DND-41 (cell line): Measurements from ENCODE around the gene CD1E.
A peak's percentile ranks its signal among the peaks of the same experiment; 100 is the strongest.

Source experiments
- ATAC-seq: fragments of 200-7000 bp; cut with Tn5 transposase; 3 replicates; pipeline ENCODE4 v1.9.1; 2021; ENCODE audit warnings: low read depth; ENCODE audit not compliant: insufficient read depth
- DNase-seq: peaks from one replicate; pipeline ENCODE4 v3.0.0-alpha.2; 2020
- H2AFZ ChIP-seq: 2 replicates; pipeline ENCODE4 v1.6.0; 2012; ENCODE audit warnings: low read depth, low read length
- H3K27ac ChIP-seq: 2 replicates; pipeline ENCODE4 v1.5.1; 2012; ENCODE audit warnings: low read length, inconsistent platforms
- H3K27me3 ChIP-seq: fragments of 200-600 bp; sonication (generic); 2 replicates; pipeline ENCODE4 v1.6.0; 2012; ENCODE audit warnings: low read length, mild to moderate bottlenecking, inconsistent platforms; ENCODE audit not compliant: insufficient read depth, poor library complexity
- H3K36me3 ChIP-seq: 2 replicates; pipeline ENCODE4 v1.5.1; 2012; ENCODE audit warnings: low read length, inconsistent platforms; ENCODE audit not compliant: insufficient read depth
- H3K4me1 ChIP-seq: 2 replicates; pipeline ENCODE4 v1.5.1; 2012; ENCODE audit warnings: mild to moderate bottlenecking, low read length; ENCODE audit not compliant: insufficient read depth
- H3K4me2 ChIP-seq: 2 replicates; pipeline ENCODE4 v1.6.0; 2012; ENCODE audit warnings: mild to moderate bottlenecking, moderate library complexity, low read length, inconsistent platforms; ENCODE audit not compliant: insufficient read depth
- H3K4me3 ChIP-seq, 2 experiments: fragments of 200-600 bp in 1 of 2; shearing (Covaris generic) in 1 of 2; 2 replicates each; pipeline ENCODE4 v1.5.1; 2012 to 2016; ENCODE audit warnings: inconsistent platforms in 2 of 2, low read length in 2 of 2, mild to moderate bottlenecking in 2 of 2, low read depth in 1 of 2, moderate library complexity in 1 of 2
- H3K79me2 ChIP-seq: 2 replicates; pipeline ENCODE4 v1.6.0; 2012; ENCODE audit warnings: low read length, inconsistent platforms; ENCODE audit not compliant: insufficient read depth
- H3K9ac ChIP-seq: 2 replicates; pipeline ENCODE4 v1.6.0; 2012; ENCODE audit warnings: low read depth, mild to moderate bottlenecking, inconsistent platforms, low read length, moderate library complexity
- H3K9me3 ChIP-seq: 2 replicates; pipeline ENCODE4 v1.5.1; 2012; ENCODE audit warnings: low read length, moderate library complexity, mild to moderate bottlenecking, inconsistent platforms; ENCODE audit not compliant: insufficient read depth, severe bottlenecking
- H4K20me1 ChIP-seq: 2 replicates; pipeline ENCODE4 v1.6.0; 2012; ENCODE audit warnings: low read length; ENCODE audit not compliant: insufficient read depth
- CTCF ChIP-seq: IDR thresholded peaks from 2 replicates; pipeline ENCODE4 v1.5.1; 2012; ENCODE audit warnings: borderline replicate concordance, low read length, moderate library complexity, mild to moderate bottlenecking; ENCODE audit not compliant: poor library complexity, severe bottlenecking; ENCODE audit errors: extremely low read depth
- EZH2 ChIP-seq: IDR thresholded peaks from 3 replicates; pipeline ENCODE4 v1.6.1; 2012; ENCODE audit warnings: borderline replicate concordance, low read depth, mild to moderate bottlenecking, moderate library complexity, low read length, inconsistent platforms; ENCODE audit not compliant: severe bottlenecking

CD1E gene

GRCh38 chr1:158328426-158328825 lies 25.3 kb upstream of the CD1E start:
- peaks cover 5% of the 10 kb centered on the region for H3K9me3 ChIP-seq
- DNase-seq (no peak), ATAC-seq (no peak)
- peaks cover 46% of the 10 kb centered on the region for H3K36me3 ChIP-seq
- H3K4me1 ChIP-seq: peaks cover 39% of the 10 kb centered on the region
- TF ChIP-seq EZH2 (no peak), CTCF (no peak)
- no peaks in the 10 kb centered on the region for H4K20me1 ChIP-seq
- H3K4me2 ChIP-seq: peak overlapping the region; percentile 66
- no peak overlapping the region for H2AFZ ChIP-seq
- peak overlapping the region; percentile 80 for H3K9ac ChIP-seq
- peak overlapping the region; percentile 49 to 66 for H3K4me3 ChIP-seq
- peak overlapping the region; percentile 100 for H3K27ac ChIP-seq
- H3K79me2 ChIP-seq: peaks cover 74% of the 10 kb centered on the region
- no peaks in the 10 kb centered on the region for H3K27me3 ChIP-seq

- DNase-seq: peak; percentile 56
- peak overlapping the region; percentile 66 for H3K4me2 ChIP-seq
- peak overlapping the region; percentile 80 for H3K9ac ChIP-seq
- peaks cover 37% of the 10 kb centered on the region for H3K36me3 ChIP-seq
- no peak overlapping the region for H2AFZ ChIP-seq
- TF ChIP-seq CTCF (no peak), EZH2 (no peak)
- no peaks in the 10 kb centered on the region for H4K20me1 ChIP-seq
- ATAC-seq: 0 out of 3 replicates have a peak, but pooled peaks have one; percentile 0
- H3K27ac ChIP-seq: peak overlapping the region; percentile 100
- H3K4me3 ChIP-seq: peak overlapping the region; percentile 49 to 66
- H3K27me3 ChIP-seq: no peaks in the 10 kb centered on the region
- H3K4me1 ChIP-seq: peaks cover 46% of the 10 kb centered on the region
- H3K9me3 ChIP-seq: no peaks in the 10 kb centered on the region
- peaks cover 74% of the 10 kb centered on the region for H3K79me2 ChIP-seq
Observed at GRCh38 chr1:158329300-158329699, 24.4 kb upstream of the CD1E start.

GRCh38 chr1:158329733-158330132 lies 24.0 kb upstream of the CD1E start:
- Histone ChIP-seq H3K79me2 (peaks cover 74% of the 10 kb centered on the region), H3K9me3 (no peaks in the 10 kb centered on the region), H3K4me2 (peak overlapping the region; percentile 66), H3K4me1 (peaks cover 50% of the 10 kb centered on the region), H4K20me1 (no peaks in the 10 kb centered on the region), H3K4me3 (peak overlapping the region; percentile 49 to 66), H3K27ac (peak overlapping the region; percentile 100), H2AFZ (no peak overlapping the region), H3K27me3 (no peaks in the 10 kb centered on the region), H3K36me3 (peaks cover 36% of the 10 kb centered on the region), H3K9ac (peak overlapping the region; percentile 80)
- TF ChIP-seq CTCF (peak; percentile 89), EZH2 (no peak)
- peak; percentile 86 for DNase-seq
- ATAC-seq: peak; percentile 47
